Subcutaneous adipose tissue (tissue), 4 donors: ENCODE results near the gene RBM19. TPM values are rescaled to one million over a fixed set of nuclear protein-coding genes. Genes with fewer than 3 reads are reported as not detected.

Source experiments
- total RNA-seq, 4 donors: library from RNA; depleted of rRNA; stranded (reverse); fragments of >200 nt; gene quantifications; one replicate each; pipeline ENCODE4 v1.1.0, GENCODE V29; 2016
- TF ChIP-seq, protein P1 (sequence below): fragments of 450-650 bp; IDR thresholded peaks from one replicate; pipeline ENCODE4 v1.5.1; 2016; ENCODE audit warnings: low read depth, mild to moderate bottlenecking, control low read depth, antibody characterized with exemption, moderate library complexity

The RBM19 gene
- total RNA-seq, 4 donors from 2014 or later: 19.2 to 54.4 (median 32.1) TPM

DNA sequence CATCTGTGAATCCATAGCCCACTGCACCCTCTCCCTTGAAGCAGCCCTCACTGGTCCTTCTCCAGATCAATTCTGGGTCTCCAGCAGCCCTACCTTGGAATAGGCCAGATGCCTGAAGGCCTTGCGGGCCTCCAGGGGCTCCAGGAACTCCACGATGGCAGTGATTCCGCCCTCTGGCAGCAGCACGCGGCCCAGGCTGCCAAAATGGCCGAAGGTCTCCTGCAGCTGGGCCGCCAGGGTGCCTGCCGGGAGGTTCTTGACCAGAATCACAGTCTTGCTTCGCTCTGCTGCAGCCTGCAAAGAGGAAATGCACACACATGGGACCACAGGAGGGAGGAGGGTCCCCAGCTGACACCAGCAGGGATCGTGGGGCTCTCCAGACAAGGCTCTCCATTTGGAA, 26.3 kb downstream of the RBM19 start:
- TF ChIP-seq, protein P1, sequence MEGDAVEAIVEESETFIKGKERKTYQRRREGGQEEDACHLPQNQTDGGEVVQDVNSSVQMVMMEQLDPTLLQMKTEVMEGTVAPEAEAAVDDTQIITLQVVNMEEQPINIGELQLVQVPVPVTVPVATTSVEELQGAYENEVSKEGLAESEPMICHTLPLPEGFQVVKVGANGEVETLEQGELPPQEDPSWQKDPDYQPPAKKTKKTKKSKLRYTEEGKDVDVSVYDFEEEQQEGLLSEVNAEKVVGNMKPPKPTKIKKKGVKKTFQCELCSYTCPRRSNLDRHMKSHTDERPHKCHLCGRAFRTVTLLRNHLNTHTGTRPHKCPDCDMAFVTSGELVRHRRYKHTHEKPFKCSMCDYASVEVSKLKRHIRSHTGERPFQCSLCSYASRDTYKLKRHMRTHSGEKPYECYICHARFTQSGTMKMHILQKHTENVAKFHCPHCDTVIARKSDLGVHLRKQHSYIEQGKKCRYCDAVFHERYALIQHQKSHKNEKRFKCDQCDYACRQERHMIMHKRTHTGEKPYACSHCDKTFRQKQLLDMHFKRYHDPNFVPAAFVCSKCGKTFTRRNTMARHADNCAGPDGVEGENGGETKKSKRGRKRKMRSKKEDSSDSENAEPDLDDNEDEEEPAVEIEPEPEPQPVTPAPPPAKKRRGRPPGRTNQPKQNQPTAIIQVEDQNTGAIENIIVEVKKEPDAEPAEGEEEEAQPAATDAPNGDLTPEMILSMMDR: no peak

DNA sequence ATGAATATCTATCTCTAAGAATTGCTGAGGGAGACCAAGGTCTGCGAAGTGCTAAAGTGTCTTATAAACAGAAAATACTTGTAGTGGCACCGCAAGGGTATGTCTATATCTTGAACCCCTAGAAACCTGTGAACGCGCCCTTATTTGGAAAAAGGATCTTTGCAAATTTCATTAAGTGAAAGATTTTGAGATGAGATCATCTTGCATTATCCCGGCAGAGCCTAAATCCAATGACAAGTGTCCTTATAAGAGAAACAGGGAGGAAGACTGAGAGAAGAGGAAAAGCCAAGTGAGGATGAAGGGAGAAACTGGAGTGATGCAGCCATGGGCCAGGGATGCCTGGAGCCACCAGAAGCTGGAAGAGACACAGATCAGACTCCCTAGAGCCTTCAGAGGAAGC, 27.7 kb downstream of the RBM19 start:
- TF ChIP-seq, protein P1: no peak

DNA sequence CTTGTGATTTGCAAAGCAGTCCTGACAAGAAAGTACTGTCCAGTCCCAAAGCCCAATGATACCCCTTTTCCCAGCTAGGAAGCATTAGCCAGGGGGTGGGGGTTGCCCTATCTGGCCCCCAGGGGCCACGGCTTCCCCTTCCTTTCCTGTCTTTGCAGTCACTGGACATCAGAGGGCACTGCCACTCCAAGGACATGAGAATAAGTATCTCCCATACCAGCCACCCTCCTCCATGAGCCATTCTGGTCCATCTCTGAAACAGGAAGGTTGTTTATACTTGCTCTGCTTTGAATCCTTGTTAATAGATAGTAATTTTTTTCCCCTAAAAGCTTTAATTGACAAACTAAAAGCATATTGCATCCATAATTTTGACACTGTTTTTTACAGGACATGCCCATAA, 29.7 kb downstream of the RBM19 start:
- TF ChIP-seq, protein P1: no peak

DNA sequence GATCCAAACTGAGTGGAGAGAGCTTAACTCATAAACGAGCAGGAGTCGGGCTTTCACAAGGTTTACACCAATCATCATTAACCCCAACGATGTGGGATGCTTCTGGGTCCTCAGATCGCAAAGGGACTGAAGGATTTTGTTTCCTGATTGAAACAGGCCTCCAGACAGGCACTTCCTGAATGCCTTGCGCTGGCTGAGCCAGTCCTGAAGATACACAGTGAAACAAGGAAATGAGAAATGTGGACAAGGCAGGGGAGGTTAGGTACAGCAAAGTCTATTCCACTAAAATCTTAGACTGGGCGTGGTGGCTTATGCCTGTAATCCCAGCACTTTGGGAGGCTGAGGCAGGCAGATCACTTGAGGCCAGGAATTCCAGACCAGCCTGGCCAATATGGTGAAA, 30.7 kb downstream of the RBM19 start:
- TF ChIP-seq, protein P1: no peak

DNA sequence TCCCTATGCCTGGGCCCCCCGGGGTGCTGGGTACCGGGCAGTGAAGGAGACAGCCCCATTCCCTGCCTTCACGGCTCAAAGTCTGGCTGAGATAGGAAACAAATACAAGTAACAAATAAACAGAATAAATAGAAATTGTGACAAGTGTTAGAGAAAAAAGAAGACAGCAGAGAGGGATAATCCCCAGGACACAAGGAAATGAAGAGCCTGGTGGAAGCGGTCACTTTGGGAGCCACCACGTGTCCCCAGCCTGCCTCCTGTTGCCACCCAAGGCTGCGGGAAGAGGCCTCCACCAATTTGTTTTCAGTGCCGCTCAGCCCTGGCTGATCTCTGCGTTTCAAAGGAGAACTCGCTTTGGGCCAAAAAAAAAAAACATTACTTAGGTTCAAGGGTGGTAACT, 31.2 kb downstream of the RBM19 start:
- TF ChIP-seq, protein P1: no peak

DNA sequence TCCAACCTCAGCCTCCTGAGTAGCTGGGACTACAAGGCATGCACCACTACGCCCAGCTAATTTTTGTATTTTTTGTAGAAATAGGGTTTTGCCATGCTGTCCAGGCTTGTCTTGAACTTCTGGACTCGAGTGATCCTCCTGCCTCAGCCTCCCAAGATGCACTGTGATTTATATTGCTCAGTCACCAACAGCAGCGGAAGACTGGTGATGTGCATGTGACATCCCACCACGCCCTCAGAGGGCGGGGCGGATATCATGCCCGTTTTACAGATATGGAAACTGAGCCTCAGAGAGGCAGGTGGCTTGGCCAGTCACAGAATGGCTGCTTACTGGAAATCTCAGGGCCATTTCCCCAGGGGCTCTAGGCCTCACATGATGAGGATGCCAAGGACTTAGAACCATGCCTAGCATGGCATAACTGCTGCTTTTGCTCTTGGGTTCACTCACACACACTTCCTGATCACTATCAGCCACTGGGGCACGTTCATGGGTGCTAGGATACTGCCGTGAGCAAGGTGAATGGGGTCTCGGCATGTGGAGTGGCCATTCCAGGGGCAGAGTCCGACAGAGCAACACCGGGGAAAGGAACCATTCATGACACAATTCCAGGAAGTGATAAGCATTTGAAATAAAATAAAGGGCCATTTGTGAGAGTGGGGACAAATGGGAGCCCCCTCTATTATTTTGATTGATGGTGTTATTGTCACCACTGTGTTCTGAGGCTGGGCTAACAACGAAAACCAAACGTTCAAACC, 31.9 kb downstream of the RBM19 start:
- TF ChIP-seq, protein P1: no peak

DNA sequence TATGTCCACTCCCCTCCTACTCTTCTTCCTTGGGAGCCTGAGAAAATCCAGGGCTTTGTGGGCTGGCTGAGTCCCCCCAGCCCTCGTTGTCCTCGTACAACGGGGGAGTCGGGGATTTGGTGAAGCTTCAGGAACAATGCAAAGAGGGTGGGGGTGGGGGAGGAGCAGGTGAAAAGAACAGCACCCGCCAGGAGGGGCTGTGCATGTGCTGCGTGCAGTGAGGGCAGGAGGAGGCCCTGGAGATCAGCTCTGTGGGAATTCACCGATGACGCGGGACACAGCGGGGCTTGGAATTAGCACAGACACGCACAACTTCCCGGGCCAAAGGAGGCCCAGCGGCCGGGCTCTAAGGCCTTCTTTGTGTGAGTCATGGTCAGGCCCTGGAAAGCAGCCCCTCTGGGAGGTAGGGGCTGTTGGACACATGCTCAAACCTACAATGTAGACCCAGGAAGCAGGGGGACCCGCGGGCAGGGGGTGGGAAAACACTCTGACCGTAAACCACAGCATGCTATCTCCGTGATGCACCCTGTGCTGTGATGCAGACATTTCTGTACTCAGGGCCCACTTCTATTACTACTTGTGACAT, 32.8 kb downstream of the RBM19 start:
- TF ChIP-seq, protein P1: no peak
